Measurements from ENCODE around the gene KANK3.
"Not testable (repeated sequence)": the region's sequence is repeated elsewhere in the genome, so short reads cannot be mapped to it uniquely, and the experiment has no call there.

KANK3 gene

GRCh38 chr19:8316351-8317125 is 26.5 kb downstream of the KANK3 start:
- TF ChIP-seq CTCF (conservative IDR thresholded peaks at IDR 0.05; ENCODE audit: control insufficient read depth, insufficient read depth, low read depth, low read length): no peak

GRCh38 chr19:8314981-8315640 is 28.0 kb downstream of the KANK3 start:
- not testable (repeated sequence) for H3K4me3 ChIP-seq (ENCODE audit: control insufficient read depth, low read depth, low read length); DNase-seq (ENCODE audit: low read depth)

More at GRCh38 chr19:8316351-8317125, 26.5 kb downstream of the KANK3 start:
- DNase-seq (ENCODE audit: low read depth): no peak
- H3K4me3 ChIP-seq (ENCODE audit: control insufficient read depth, low read depth, low read length): no peak overlapping the region

DNA sequence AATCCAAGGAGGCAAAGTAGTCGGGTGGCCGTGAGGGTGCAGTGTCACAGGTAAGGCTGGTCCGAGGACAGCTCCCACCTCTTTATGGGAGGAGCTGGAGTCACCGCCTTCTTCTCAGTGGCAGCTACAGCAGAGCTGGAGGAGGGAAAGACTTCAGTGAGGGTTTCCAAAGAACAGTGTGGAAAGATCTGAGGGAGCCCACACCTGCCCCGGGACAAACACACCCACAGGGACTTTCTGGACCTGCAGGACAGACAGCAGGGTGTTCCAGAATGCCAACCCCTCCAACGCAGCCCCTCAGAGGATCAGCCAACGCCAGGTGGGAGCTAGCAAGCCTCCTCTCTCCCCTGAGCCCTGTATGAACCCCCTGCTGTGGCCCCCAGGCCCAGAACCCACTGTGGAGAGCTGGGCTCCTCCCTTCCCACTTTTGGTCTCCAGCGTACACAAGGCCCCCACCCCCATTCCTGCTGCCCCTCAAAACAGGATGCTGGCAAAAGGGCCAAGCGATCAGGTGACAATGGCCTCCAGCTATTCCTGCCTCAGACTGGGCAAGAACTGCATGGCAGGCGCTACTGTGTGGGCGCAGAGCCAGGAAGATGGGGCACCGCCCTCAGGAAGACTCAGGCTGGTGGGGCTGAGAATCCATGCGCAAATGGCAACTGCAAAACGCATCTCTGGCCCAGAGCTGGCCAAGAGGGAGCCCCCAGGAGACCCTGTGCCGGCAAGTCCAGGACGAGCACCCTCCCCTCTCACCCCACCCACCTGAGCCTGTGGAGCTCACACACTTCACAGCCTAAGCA is 31.4 kb downstream of the KANK3 start:
- no peak for DNase-seq (ENCODE audit: low read depth)

GRCh38 chr19:8310342-8311055 is 32.6 kb downstream of the KANK3 start:
- DNase-seq (ENCODE audit: low read depth): no peak
- TF ChIP-seq CTCF (conservative IDR thresholded peaks at IDR 0.05; ENCODE audit: control insufficient read depth, insufficient read depth, low read depth, low read length): no peak
- H3K4me3 ChIP-seq (ENCODE audit: control insufficient read depth, low read depth, low read length): no peak overlapping the region

More for the DNA sequence above, 31.4 kb downstream of the KANK3 start:
- no peak overlapping the region for H3K4me3 ChIP-seq (ENCODE audit: control insufficient read depth, low read depth, low read length)
- TF ChIP-seq CTCF (conservative IDR thresholded peaks at IDR 0.05; ENCODE audit: control insufficient read depth, insufficient read depth, low read depth, low read length): no peak

- peak overlapping the region; percentile 68 for H3K4me3 ChIP-seq (ENCODE audit: control insufficient read depth, low read depth, low read length)
- DNase-seq (ENCODE audit: low read depth): no peak
- no peak for TF ChIP-seq CTCF (conservative IDR thresholded peaks at IDR 0.05; ENCODE audit: control insufficient read depth, insufficient read depth, low read depth, low read length)
Measured at GRCh38 chr19:8308891-8309291, 34.2 kb downstream of the KANK3 start.

- peak within 1 kb of the TSS; percentile 68 for H3K4me3 ChIP-seq (ENCODE audit: control insufficient read depth, low read depth, low read length)
- peak; percentile 87 for DNase-seq (ENCODE audit: low read depth)
- TF ChIP-seq CTCF (conservative IDR thresholded peaks at IDR 0.05; ENCODE audit: control insufficient read depth, insufficient read depth, low read depth, low read length): no peak
Measured at GRCh38 chr19:8307965-8308866, 34.8 kb downstream of the KANK3 start, which contains the start of gene CD320. TSS of gene CD320 (minus strand) at chr19:8308358. CDS start at chr19:8308290, 68 bp downstream.
